ENCODE measurements around the gene RNASEH2C. TPM values are rescaled to one million over a fixed set of nuclear protein-coding genes. Genes with fewer than 3 reads are reported as not detected.
"Not testable (repeated sequence)": the region's sequence is repeated elsewhere in the genome, so short reads cannot be mapped to it uniquely, and the experiment has no call there.

The RNASEH2C gene
- total and polyA plus RNA-seq, 2 experiments from 2014 or later: 26.4 to 78.7 TPM

DNA sequence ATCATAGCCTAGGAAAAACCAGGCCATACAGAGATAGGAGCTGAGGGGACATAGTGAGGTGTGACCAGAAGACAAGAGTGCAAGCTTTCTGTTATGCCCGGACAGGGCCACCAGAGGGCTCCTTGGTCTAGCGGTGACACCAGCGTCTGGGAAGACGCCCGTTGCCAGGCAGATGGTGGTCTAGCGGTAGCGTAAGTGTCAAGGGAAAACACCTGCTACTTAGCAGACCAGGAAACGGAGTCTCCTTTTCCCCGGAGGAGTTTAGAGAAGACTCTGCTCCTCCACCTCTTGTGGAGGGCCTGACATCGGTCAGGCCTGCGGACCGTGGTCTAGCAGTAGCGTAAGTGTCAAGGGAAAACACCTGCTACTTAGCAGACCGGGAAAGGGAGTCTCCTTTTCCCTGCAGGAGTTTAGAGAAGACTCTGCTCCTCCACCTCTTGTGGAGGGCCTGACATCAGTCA, 14.3 kb downstream of the RNASEH2C start:
- H3K4me3 ChIP-seq; H3K9me3 ChIP-seq (ENCODE audit: low read depth); H4K20me1 ChIP-seq (ENCODE audit: insufficient read depth, poor library complexity, severe bottlenecking); H3K27ac ChIP-seq; H3K4me1 ChIP-seq (ENCODE audit: insufficient read depth); H2AFZ ChIP-seq; H3K36me3 ChIP-seq (replicated peaks; ENCODE audit: insufficient read depth, low read depth); H3K27me3 ChIP-seq; H3K79me2 ChIP-seq; H3K9me2 ChIP-seq (replicated peaks; ENCODE audit: insufficient read depth): not testable (repeated sequence)
- H3K4me2 ChIP-seq: peak overlapping the region; percentile 47
- WGBS (ENCODE audit: low lambda C conversion rate, missing lambda C conversion rate): 34% methylated on average over 14 of the region's 14 CpGs
- peak; percentile 43 for DNase-seq (ENCODE audit: low spot score)
- TF ChIP-seq, protein P1, sequence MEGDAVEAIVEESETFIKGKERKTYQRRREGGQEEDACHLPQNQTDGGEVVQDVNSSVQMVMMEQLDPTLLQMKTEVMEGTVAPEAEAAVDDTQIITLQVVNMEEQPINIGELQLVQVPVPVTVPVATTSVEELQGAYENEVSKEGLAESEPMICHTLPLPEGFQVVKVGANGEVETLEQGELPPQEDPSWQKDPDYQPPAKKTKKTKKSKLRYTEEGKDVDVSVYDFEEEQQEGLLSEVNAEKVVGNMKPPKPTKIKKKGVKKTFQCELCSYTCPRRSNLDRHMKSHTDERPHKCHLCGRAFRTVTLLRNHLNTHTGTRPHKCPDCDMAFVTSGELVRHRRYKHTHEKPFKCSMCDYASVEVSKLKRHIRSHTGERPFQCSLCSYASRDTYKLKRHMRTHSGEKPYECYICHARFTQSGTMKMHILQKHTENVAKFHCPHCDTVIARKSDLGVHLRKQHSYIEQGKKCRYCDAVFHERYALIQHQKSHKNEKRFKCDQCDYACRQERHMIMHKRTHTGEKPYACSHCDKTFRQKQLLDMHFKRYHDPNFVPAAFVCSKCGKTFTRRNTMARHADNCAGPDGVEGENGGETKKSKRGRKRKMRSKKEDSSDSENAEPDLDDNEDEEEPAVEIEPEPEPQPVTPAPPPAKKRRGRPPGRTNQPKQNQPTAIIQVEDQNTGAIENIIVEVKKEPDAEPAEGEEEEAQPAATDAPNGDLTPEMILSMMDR (IDR thresholded peaks at IDR 0.05; ENCODE audit: poor library complexity): peak; percentile 65

DNA sequence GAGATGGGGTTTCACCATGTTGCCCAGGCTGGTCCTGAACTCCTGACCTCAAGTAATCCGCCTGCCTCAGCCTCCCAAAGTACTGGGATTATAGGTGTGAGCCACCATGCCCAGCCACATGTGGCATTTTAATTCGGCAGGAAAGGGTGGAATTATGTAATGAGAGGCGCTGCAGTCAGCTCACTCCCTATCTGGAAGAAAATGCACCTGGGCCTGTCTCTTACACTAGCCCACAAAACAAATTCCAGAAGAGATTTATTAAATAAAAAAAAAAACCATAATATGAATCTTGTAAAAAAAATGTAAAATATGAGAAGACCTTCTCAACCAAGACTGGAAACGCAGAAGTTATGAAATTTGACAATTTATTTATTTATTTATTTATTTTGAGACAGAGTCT, 16.8 kb downstream of the RNASEH2C start:
- no peak for DNase-seq (ENCODE audit: low spot score)
- 72% methylated on average over 4 of the region's 4 CpGs for WGBS (ENCODE audit: low lambda C conversion rate, missing lambda C conversion rate)
- Histone ChIP-seq H3K4me2 (no peak overlapping the region), H3K27ac (no peak overlapping the region), H3K27me3 (no peaks in the 10 kb centered on the region), H3K9me2 (replicated peaks; ENCODE audit: insufficient read depth) (no peaks in the 10 kb centered on the region), H3K9me3 (ENCODE audit: low read depth) (no peaks in the 10 kb centered on the region), H3K79me2 (no peaks in the 10 kb centered on the region), H3K4me1 (ENCODE audit: insufficient read depth) (no peaks in the 10 kb centered on the region), H3K4me3 (no peak overlapping the region), H4K20me1 (ENCODE audit: insufficient read depth, poor library complexity, severe bottlenecking) (no peaks in the 10 kb centered on the region), H2AFZ (no peak overlapping the region), H3K36me3 (replicated peaks; ENCODE audit: insufficient read depth, low read depth) (no peaks in the 10 kb centered on the region)
- TF ChIP-seq, protein P1 (IDR thresholded peaks at IDR 0.05; ENCODE audit: poor library complexity): no peak
- TF ChIP-seq EZH2 (IDR thresholded peaks at IDR 0.05; ENCODE audit: borderline replicate concordance) (no peak), EZH2phosphoT487 (IDR thresholded peaks at IDR 0.05; ENCODE audit: low read depth, severe bottlenecking, unreplicated experiment) (no peak)

DNA sequence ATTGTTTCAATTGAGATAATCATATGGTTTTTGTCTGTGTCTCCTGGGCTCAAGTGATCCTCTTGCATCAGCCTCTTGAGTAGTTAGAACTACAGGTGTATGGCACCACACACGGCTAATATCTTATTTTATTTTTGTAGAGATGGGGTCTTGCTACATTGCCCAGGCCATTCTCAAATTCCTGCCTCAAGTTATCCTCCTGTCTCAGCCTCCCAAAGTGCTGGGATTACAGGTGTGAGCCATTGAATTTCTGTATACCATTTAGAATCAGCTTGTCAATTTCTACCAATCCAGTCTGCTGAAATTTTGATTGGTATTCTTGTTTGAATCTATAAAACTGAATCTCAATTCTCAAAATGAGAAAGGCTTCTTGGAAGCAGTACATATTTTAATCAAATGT, 18.9 kb downstream of the RNASEH2C start:
- Histone ChIP-seq H3K36me3 (replicated peaks; ENCODE audit: insufficient read depth, low read depth) (no peaks in the 10 kb centered on the region), H2AFZ (no peak overlapping the region), H3K9me3 (ENCODE audit: low read depth) (no peaks in the 10 kb centered on the region), H3K27me3 (no peaks in the 10 kb centered on the region), H3K4me3 (no peak overlapping the region), H3K4me1 (ENCODE audit: insufficient read depth) (no peaks in the 10 kb centered on the region), H3K4me2 (no peak overlapping the region), H3K9me2 (replicated peaks; ENCODE audit: insufficient read depth) (no peaks in the 10 kb centered on the region), H4K20me1 (ENCODE audit: insufficient read depth, poor library complexity, severe bottlenecking) (no peaks in the 10 kb centered on the region), H3K79me2 (no peaks in the 10 kb centered on the region), H3K27ac (no peak overlapping the region)
- TF ChIP-seq EZH2 (IDR thresholded peaks at IDR 0.05; ENCODE audit: borderline replicate concordance) (no peak), EZH2phosphoT487 (IDR thresholded peaks at IDR 0.05; ENCODE audit: low read depth, severe bottlenecking, unreplicated experiment) (no peak)
- TF ChIP-seq, protein P1 (IDR thresholded peaks at IDR 0.05; ENCODE audit: poor library complexity): no peak
- WGBS (ENCODE audit: low lambda C conversion rate, missing lambda C conversion rate): 76% methylated on average over 1 of the region's 1 CpG
- no peak for DNase-seq (ENCODE audit: low spot score)

DNA sequence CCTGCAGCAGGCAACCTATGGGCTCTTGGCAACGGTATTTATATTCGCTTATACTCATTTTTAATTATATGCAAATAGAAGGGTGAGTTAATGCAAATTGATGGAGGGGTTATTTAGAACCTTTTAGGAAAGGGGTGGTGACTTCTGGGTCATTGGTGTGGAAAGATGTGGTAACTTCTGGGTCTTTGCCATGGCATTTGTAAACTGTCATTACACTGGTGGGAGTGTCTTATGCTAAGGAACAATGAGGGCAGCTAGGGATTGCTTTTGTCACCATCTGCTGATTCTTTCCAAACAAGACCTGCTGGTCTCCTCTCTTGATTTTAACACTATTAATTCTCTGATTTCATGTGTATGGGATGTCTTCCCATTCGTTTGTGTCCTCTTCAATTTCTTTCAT, 20.2 kb downstream of the RNASEH2C start:
- no peaks in the 10 kb centered on the region for H3K9me2 ChIP-seq (replicated peaks; ENCODE audit: insufficient read depth)
- H3K27ac ChIP-seq: no peak overlapping the region
- H3K36me3 ChIP-seq (replicated peaks; ENCODE audit: insufficient read depth, low read depth): no peaks in the 10 kb centered on the region
- 89% methylated on average over 3 of the region's 3 CpGs for WGBS (ENCODE audit: low lambda C conversion rate, missing lambda C conversion rate)
- no peak overlapping the region for H2AFZ ChIP-seq
- H3K4me2 ChIP-seq: no peak overlapping the region
- no peaks in the 10 kb centered on the region for H3K4me1 ChIP-seq (ENCODE audit: insufficient read depth)
- H3K27me3 ChIP-seq: no peaks in the 10 kb centered on the region
- TF ChIP-seq, protein P1 (IDR thresholded peaks at IDR 0.05; ENCODE audit: poor library complexity): no peak
- no peak for TF ChIP-seq EZH2phosphoT487 (IDR thresholded peaks at IDR 0.05; ENCODE audit: low read depth, severe bottlenecking, unreplicated experiment)
- TF ChIP-seq EZH2 (IDR thresholded peaks at IDR 0.05; ENCODE audit: borderline replicate concordance): no peak
- H3K79me2 ChIP-seq: no peaks in the 10 kb centered on the region
- H3K4me3 ChIP-seq: no peak overlapping the region
- no peak for DNase-seq (ENCODE audit: low spot score)
- no peaks in the 10 kb centered on the region for H4K20me1 ChIP-seq (ENCODE audit: insufficient read depth, poor library complexity, severe bottlenecking)
- H3K9me3 ChIP-seq (ENCODE audit: low read depth): no peaks in the 10 kb centered on the region

All from hepatocyte (in vitro differentiated cells).